ENCODE results near the gene DUSP8.

- TF ChIP-seq CTCF (conservative IDR thresholded peaks at IDR 0.05) (no peak), ZFX (IDR thresholded peaks at IDR 0.05) (no peak)
Measured at GRCh38 chr11:1586699-1587098, 14.6 kb upstream of the DUSP8 start.

Measured in C4-2B (cell line).